Vein endothelial cell (primary cell): ENCODE data around the gene TCF15. TPM values are rescaled to one million over a fixed set of nuclear protein-coding genes. Genes with fewer than 3 reads are reported as not detected.

ENCODE experiments used
- total RNA-seq: library from RNA; depleted of rRNA; stranded (reverse); fragments of >200 nt; gene quantifications from 2 replicates; pipeline ENCODE4 v1.2.3, GENCODE V29; 2012

The TCF15 gene, protein sequence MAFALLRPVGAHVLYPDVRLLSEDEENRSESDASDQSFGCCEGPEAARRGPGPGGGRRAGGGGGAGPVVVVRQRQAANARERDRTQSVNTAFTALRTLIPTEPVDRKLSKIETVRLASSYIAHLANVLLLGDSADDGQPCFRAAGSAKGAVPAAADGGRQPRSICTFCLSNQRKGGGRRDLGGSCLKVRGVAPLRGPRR
- 0.57 and 0.65 TPM in 2 replicates for total RNA-seq

DNA sequence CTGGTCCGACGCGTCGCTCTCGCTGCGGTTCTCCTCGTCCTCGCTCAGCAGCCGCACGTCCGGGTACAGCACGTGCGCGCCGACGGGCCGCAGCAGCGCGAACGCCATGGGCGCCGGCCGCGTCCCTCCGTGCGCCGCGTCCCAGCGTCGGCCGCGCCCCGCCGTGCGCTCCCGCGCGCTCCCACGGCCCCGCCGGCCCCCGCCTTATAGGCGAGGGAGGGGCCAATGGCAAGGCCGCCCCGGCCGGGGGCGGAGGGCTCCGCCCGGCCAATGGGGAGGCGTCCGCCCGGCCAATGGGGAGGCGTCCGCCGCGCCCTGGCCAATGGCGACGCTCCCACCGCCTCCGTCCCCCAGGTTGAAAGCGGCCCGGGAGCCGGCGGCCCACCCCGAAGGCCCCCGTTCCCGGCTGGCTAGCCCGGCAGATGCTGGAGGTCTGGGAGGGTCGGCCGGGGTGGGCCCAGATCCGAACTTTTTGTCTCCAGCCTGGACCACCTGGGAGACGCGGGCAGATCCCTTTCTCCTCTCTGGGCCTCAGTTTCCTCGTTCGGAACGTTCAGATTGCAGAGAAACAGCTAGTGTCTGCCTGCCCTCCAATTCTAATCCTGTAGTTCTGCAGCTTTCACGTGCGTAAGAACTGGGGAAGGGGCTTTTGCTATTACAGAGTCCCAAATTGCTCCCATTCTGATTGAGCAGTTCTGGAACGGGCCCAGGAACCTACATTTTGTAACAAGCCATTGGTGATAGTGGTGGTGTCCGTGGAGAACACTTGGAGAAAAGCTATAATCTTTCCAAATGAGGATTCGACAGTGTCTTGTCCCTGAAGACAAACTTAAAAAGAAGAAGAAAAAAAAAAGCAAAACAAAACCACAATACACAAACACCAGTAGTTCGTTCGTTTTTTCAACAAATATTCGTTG is at the start of gene TCF15:
Gene TCF15 (minus strand): TSS at position 180 of the 917 bp plus-strand sequence. CDS start 72 bp downstream, at position 108.

DNA sequence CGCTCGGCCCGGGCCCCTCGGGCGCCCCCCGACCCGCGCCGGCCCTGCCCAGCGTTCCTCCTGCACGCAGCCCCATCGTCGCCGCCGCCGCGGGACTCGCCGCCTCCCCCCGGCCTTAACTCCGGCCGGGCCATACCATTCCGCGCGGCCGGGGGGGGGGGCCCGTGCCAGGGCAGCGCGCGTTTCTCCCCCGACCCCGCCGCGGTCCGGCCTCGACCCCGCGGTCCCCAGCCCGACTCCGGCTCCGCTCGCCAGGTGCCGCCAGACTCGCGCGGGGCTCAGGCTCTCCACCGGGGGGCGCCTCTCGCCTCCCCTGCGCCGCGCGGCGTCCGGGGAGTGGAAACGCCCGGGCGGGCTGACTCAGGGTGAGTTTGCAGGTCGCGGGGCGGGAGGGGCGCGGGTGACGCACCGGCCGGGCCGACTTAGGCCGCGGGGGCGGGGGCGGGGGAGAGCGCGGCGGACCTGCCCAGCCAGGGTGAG is 43.0 kb upstream of the TCF15 start, which contains the start of gene SRXN1:
Gene SRXN1 (minus strand): TSS at position 91 of the 480 bp plus-strand sequence. CDS start 15 bp downstream, at position 76.

Other genes starting within 250 kb of the TCF15 start
- gene TRIB3, start 229.5 kb downstream of the TCF15 start, total RNA-seq, result 61.1 and 63.4 TPM in 2 replicates
- gene RBCK1, start 202.0 kb downstream of the TCF15 start, total RNA-seq, result 61.2 and 93.7 TPM in 2 replicates
- gene TBC1D20, start 147.8 kb downstream of the TCF15 start, total RNA-seq, result 33.3 and 34.2 TPM in 2 replicates
- gene CSNK2A1, start 66.5 kb downstream of the TCF15 start, total RNA-seq, result 118 and 171 TPM in 2 replicates
- gene SRXN1, start 42.9 kb upstream of the TCF15 start, total RNA-seq, result 43.9 and 52.3 TPM in 2 replicates
- not detected in 2 replicates for gene SCRT2, start 65.5 kb upstream of the TCF15 start, total RNA-seq
- gene SLC52A3, start 158.2 kb upstream of the TCF15 start, total RNA-seq, result under 0.01 and 0.10 TPM in 2 replicates
- gene FAM110A, start 223.4 kb upstream of the TCF15 start, total RNA-seq, result 3.5 and 4.9 TPM in 2 replicates